ENCODE results near the gene WRNIP1. TPM values are rescaled to one million over a fixed set of nuclear protein-coding genes. Genes with fewer than 3 reads are reported as not detected.

The WRNIP1 gene
- total and polyA plus RNA-seq, 2 of the 4 experiments (the other 2 are of a cell fraction): 43.7 to 47.1 TPM

DNA sequence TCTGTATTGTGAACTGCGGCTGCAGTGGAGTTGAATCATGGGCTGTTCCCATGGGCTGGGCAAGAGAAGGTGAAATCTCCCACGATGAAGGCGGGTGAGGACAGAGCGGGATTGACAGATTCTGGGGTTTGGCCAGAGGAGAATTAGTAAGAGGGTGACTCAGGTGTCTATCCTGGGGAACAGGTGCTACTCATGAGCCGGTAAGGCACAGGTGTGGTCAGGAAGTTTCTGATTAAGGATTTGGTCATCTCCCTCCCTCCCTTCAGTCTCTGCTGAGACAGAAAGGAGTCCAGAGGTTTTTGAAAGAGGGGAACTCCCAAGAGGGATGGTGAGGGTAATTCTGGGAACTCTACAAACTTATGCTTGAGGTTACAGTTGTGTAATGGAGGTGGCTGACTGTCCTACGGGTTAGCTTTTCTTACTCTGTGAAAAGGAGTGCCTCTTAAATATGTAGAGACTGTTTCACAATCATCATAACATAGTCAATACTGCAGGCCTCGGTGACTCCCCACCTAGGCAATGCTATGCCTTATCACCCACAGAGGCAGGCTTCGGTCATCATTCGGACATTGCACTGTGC, 45.0 kb downstream of the WRNIP1 start:
- H4K20me1 ChIP-seq (ENCODE audit: insufficient read depth, low read length): no peaks in the 10 kb centered on the region
- no peaks in the 10 kb centered on the region for H3K36me3 ChIP-seq (ENCODE audit: control insufficient read depth, insufficient read depth, low read length)
- no peak overlapping the region for H4K91ac ChIP-seq (ENCODE audit: insufficient read depth, low read depth, low read length)
- peaks cover 3% of the 10 kb centered on the region; the same call in 1 of the 2 replicates for H3K9me1 ChIP-seq (ENCODE audit: insufficient read depth, low read length)
- H3K4me1 ChIP-seq (ENCODE audit: control insufficient read depth, insufficient read depth, low read length): peaks cover 2% of the 10 kb centered on the region; the same call in 1 of the 2 replicates
- H2BK5ac ChIP-seq (ENCODE audit: low read depth, low read length, poor library complexity, severe bottlenecking): no peak overlapping the region
- no TSS peak for BruUV-seq (replicated peaks)
- ATAC-seq (ENCODE audit: low read depth) (no peak), DNase-seq (peak; percentile 17)
- no peak overlapping the region for H3K27ac ChIP-seq (ENCODE audit: insufficient read depth, low read length)
- H3K4me2 ChIP-seq (ENCODE audit: low read depth, low read length): no peak overlapping the region
- no peak overlapping the region for H2AK5ac ChIP-seq (ENCODE audit: low read depth, low read length)
- TF ChIP-seq, protein P1, sequence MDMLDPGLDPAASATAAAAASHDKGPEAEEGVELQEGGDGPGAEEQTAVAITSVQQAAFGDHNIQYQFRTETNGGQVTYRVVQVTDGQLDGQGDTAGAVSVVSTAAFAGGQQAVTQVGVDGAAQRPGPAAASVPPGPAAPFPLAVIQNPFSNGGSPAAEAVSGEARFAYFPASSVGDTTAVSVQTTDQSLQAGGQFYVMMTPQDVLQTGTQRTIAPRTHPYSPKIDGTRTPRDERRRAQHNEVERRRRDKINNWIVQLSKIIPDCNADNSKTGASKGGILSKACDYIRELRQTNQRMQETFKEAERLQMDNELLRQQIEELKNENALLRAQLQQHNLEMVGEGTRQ (IDR thresholded peaks at IDR 0.05; ENCODE audit: low read depth, low read length): no peak
- TF ChIP-seq SMC3 (IDR thresholded peaks at IDR 0.05; ENCODE audit: low read depth, low read length): no peak
- TF ChIP-seq CEBPB (IDR thresholded peaks at IDR 0.05; ENCODE audit: low read depth, low read length): 0 out of 2 replicates have a peak, but pooled peaks have one; percentile 14
- TF ChIP-seq MAFK (IDR thresholded peaks at IDR 0.05; ENCODE audit: low read depth, low read length): no peak
- no peak overlapping the region for H3K56ac ChIP-seq (ENCODE audit: extremely low read depth, insufficient read depth, low read length)
- CTCF ChIA-PET: no interaction called here
- POLR2A ChIA-PET (ENCODE audit: unreplicated experiment): no interaction called here
- no peak overlapping the region for H2BK120ac ChIP-seq (ENCODE audit: low read depth, low read length)
- no peaks in the 10 kb centered on the region for H3K27me3 ChIP-seq (ENCODE audit: control insufficient read depth, insufficient read depth, low read length)
- H3K9ac ChIP-seq (ENCODE audit: low read depth, low read length): no peak overlapping the region
- dilution Hi-C loops (cut with HindIII; ENCODE audit: low sequenced_read_pairs, unreplicated experiment): no loop called here
- no peak overlapping the region for H3K14ac ChIP-seq (replicated peaks; ENCODE audit: low read depth, low read length)
- 0 out of 4 replicates have a peak, but pooled peaks cover 0 to 4% of the 10 kb centered on the region in 2 experiments for H3K79me1 ChIP-seq (ENCODE audit: low read depth in 1 of 2, low read length in 2 of 2)
- no peak overlapping the region for H3K4me3 ChIP-seq (ENCODE audit: insufficient read depth, low read depth, low read length)
- no peaks in the 10 kb centered on the region for H3K9me3 ChIP-seq (ENCODE audit: control insufficient read depth, insufficient read depth, low read length)
- no peak overlapping the region for H3K18ac ChIP-seq (ENCODE audit: low read depth, low read length)
- intact Hi-C loops (cut with micrococcal nuclease): no loop called here
- in situ Hi-C loops (cut with MboI; ENCODE audit: low sequenced_read_pairs): no loop called here
- H3K23ac ChIP-seq (ENCODE audit: low read depth, low read length): no peak overlapping the region
- H4K5ac ChIP-seq (ENCODE audit: low read depth, low read length): no peak overlapping the region
- no peak overlapping the region for H2AFZ ChIP-seq (replicated peaks; ENCODE audit: low read length, poor library complexity)
- WGBS, 2 experiments (ENCODE audit: extremely low coverage in 2 of 2, insufficient read length in 1 of 2): no CpG with 5 or more reads among the region's 9 CpGs
- no peak overlapping the region for H2BK15ac ChIP-seq (ENCODE audit: low read depth, low read length)
- no peak overlapping the region for H4K8ac ChIP-seq (ENCODE audit: low read depth in 2 of 2, low read length in 2 of 2)
- H2BK20ac ChIP-seq (ENCODE audit: low read depth, low read length): no peak overlapping the region
- no peak overlapping the region for H2AK9ac ChIP-seq (replicated peaks; ENCODE audit: low read depth, low read length, poor library complexity)
- H3K4ac ChIP-seq (ENCODE audit: low read depth, low read length): no peak overlapping the region

Measured in IMR-90 (cell line).